22Rv1 (cell line): ENCODE results near the gene BABAM2.

Source experiments
- CTCF ChIP-seq: fragments of 450-650 bp; IDR thresholded peaks from 2 replicates; pipeline ENCODE4 v1.5.1; 2017; ENCODE audit warnings: mild to moderate bottlenecking
- ZFX ChIP-seq: fragments of 450-650 bp; IDR thresholded peaks from 2 replicates; pipeline ENCODE4 v1.6.1; 2017; ENCODE audit warnings: antibody characterized with exemption, borderline replicate concordance

GRCh38 chr2:28312307-28313219, 422.0 kb downstream of the BABAM2 start:
- no peak for TF ChIP-seq CTCF
- TF ChIP-seq ZFX, result no peak
